Neural cell (in vitro differentiated cells): ENCODE measurements around the gene FOXI1.

Experiments
- CTCF ChIP-seq: fragments of 450-650 bp; IDR thresholded peaks from 2 replicates; pipeline ENCODE4 v1.5.1; 2014; ENCODE audit warnings: antibody characterized with exemption, mild to moderate bottlenecking, moderate library complexity; ENCODE audit not compliant: poor library complexity, severe bottlenecking
- POLR2AphosphoS5 ChIP-seq: IDR thresholded peaks from 2 replicates; pipeline ENCODE4 v1.6.1; 2012

GRCh38 chr5:170138273-170138672 is 32.6 kb downstream of the FOXI1 start:
- TF ChIP-seq CTCF (no peak), POLR2AphosphoS5 (no peak)
